H1 (cell line): ENCODE measurements around the gene ODC1. TPM values are rescaled to one million over a fixed set of nuclear protein-coding genes. Genes with fewer than 3 reads are reported as not detected.

Experiments used
- BCL11A ChIP-seq, 2 experiments: IDR thresholded peaks; one replicate each; pipeline ENCODE4 v1.6.1; 2011; ENCODE audit warnings: low read depth in 2 of 2, low read length in 2 of 2, mild to moderate bottlenecking in 2 of 2
- CREB1 ChIP-seq: IDR thresholded peaks from 2 replicates; pipeline ENCODE4 v1.6.1; 2012; ENCODE audit warnings: inconsistent platforms
- JUN ChIP-seq: IDR thresholded peaks from 2 replicates; pipeline ENCODE4 v1.6.1; 2011; ENCODE audit warnings: low read depth, mild to moderate bottlenecking, improper control_type of control experiment, low read length
- KDM5A ChIP-seq: fragments of 200-600 bp; IDR thresholded peaks from 2 replicates; pipeline ENCODE4 v1.7.1; 2012; ENCODE audit warnings: mild to moderate bottlenecking, low read length, inconsistent platforms, mixed read lengths
- RFX5 ChIP-seq: IDR thresholded peaks from 2 replicates; pipeline ENCODE4 v1.6.1; 2011; ENCODE audit warnings: low read depth, low read length, improper control_type of control experiment, borderline replicate concordance
- SP2 ChIP-seq: IDR thresholded peaks from 2 replicates; pipeline ENCODE4 v1.6.1; 2012; ENCODE audit warnings: mild to moderate bottlenecking, low read length, inconsistent platforms
- polyA plus RNA-seq, 7 experiments: library from polyadenylated mRNA; depleted of rRNA in 3 of 7; stranded (reverse) in 5 of 7; unstranded in 2 of 7; fragments of >200 nt in 5 of 7; fragments of 200-250 nt in 2 of 7; gene quantifications; 1 replicate in 5 of 7; 2 replicates in 1 of 7; 4 replicates in 1 of 7; pipeline versions ENCODE4 v1.2.1 to v1.2.3, GENCODE V29; 2011 to 2013; ENCODE audit warnings: missing spikeins in 2 of 7, mixed read lengths in 2 of 7
- total RNA-seq: library from RNA; stranded (reverse); fragmentation: NEBNext Ultra II Directional; extraction: Animal tissue kit (Norgen Biotek cat#: 25700); gene quantifications from 2 replicates; pipeline ENCODE4 v1.2.1, GENCODE V29; 2021
- TF ChIP-seq, protein P1 (sequence below): IDR thresholded peaks from 2 replicates; pipeline ENCODE4 v1.6.1; 2011; ENCODE audit warnings: low read depth, mild to moderate bottlenecking, low read length; ENCODE audit not compliant: insufficient read depth
- TF ChIP-seq, protein P2 (sequence below): fragments of 300-600 bp; sonication (generic); IDR thresholded peaks from 2 replicates; pipeline ENCODE4 v1.7.1; 2012; ENCODE audit warnings: low read length, moderate library complexity, mild to moderate bottlenecking, inconsistent platforms; ENCODE audit not compliant: insufficient replicate concordance

The ODC1 gene
- total and polyA plus RNA-seq, 2 of the 8 experiments (the other 6 are each of a cell fraction or from before 2014, with no cell fraction given): 57.2 to 76.7 TPM

DNA sequence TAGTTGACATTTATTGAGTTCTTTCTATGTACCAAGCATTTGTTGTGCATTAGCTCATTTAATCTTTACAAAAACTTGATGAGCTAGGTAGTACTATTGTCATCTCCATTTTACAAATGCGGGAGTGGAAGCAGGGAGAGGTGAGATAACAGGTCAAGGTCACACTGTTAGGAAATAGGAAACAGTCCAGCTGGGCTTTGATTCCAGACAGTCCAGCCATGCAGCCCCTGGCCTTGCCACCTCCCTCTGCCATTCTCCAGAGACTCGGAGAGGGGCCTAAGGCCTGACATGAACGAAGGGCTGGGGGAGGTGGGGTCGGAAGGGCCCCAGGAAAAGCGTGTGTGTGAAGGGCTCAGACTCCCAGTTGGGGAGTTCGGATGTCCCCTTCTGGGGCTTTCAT is 55.6 kb downstream of the ODC1 start (continued):
- TF ChIP-seq RFX5: no peak
- no peak for TF ChIP-seq JUN
- TF ChIP-seq, protein P1, sequence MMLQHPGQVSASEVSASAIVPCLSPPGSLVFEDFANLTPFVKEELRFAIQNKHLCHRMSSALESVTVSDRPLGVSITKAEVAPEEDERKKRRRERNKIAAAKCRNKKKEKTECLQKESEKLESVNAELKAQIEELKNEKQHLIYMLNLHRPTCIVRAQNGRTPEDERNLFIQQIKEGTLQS: no peak
- TF ChIP-seq KDM5A: no peak
- TF ChIP-seq, protein P2, sequence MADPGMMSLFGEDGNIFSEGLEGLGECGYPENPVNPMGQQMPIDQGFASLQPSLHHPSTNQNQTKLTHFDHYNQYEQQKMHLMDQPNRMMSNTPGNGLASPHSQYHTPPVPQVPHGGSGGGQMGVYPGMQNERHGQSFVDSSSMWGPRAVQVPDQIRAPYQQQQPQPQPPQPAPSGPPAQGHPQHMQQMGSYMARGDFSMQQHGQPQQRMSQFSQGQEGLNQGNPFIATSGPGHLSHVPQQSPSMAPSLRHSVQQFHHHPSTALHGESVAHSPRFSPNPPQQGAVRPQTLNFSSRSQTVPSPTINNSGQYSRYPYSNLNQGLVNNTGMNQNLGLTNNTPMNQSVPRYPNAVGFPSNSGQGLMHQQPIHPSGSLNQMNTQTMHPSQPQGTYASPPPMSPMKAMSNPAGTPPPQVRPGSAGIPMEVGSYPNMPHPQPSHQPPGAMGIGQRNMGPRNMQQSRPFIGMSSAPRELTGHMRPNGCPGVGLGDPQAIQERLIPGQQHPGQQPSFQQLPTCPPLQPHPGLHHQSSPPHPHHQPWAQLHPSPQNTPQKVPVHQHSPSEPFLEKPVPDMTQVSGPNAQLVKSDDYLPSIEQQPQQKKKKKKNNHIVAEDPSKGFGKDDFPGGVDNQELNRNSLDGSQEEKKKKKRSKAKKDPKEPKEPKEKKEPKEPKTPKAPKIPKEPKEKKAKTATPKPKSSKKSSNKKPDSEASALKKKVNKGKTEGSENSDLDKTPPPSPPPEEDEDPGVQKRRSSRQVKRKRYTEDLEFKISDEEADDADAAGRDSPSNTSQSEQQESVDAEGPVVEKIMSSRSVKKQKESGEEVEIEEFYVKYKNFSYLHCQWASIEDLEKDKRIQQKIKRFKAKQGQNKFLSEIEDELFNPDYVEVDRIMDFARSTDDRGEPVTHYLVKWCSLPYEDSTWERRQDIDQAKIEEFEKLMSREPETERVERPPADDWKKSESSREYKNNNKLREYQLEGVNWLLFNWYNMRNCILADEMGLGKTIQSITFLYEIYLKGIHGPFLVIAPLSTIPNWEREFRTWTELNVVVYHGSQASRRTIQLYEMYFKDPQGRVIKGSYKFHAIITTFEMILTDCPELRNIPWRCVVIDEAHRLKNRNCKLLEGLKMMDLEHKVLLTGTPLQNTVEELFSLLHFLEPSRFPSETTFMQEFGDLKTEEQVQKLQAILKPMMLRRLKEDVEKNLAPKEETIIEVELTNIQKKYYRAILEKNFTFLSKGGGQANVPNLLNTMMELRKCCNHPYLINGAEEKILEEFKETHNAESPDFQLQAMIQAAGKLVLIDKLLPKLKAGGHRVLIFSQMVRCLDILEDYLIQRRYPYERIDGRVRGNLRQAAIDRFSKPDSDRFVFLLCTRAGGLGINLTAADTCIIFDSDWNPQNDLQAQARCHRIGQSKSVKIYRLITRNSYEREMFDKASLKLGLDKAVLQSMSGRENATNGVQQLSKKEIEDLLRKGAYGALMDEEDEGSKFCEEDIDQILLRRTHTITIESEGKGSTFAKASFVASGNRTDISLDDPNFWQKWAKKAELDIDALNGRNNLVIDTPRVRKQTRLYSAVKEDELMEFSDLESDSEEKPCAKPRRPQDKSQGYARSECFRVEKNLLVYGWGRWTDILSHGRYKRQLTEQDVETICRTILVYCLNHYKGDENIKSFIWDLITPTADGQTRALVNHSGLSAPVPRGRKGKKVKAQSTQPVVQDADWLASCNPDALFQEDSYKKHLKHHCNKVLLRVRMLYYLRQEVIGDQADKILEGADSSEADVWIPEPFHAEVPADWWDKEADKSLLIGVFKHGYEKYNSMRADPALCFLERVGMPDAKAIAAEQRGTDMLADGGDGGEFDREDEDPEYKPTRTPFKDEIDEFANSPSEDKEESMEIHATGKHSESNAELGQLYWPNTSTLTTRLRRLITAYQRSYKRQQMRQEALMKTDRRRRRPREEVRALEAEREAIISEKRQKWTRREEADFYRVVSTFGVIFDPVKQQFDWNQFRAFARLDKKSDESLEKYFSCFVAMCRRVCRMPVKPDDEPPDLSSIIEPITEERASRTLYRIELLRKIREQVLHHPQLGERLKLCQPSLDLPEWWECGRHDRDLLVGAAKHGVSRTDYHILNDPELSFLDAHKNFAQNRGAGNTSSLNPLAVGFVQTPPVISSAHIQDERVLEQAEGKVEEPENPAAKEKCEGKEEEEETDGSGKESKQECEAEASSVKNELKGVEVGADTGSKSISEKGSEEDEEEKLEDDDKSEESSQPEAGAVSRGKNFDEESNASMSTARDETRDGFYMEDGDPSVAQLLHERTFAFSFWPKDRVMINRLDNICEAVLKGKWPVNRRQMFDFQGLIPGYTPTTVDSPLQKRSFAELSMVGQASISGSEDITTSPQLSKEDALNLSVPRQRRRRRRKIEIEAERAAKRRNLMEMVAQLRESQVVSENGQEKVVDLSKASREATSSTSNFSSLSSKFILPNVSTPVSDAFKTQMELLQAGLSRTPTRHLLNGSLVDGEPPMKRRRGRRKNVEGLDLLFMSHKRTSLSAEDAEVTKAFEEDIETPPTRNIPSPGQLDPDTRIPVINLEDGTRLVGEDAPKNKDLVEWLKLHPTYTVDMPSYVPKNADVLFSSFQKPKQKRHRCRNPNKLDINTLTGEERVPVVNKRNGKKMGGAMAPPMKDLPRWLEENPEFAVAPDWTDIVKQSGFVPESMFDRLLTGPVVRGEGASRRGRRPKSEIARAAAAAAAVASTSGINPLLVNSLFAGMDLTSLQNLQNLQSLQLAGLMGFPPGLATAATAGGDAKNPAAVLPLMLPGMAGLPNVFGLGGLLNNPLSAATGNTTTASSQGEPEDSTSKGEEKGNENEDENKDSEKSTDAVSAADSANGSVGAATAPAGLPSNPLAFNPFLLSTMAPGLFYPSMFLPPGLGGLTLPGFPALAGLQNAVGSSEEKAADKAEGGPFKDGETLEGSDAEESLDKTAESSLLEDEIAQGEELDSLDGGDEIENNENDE: no peak
- no peak for TF ChIP-seq BCL11A (IDR thresholded peaks at IDR 0.05; ENCODE audit: low read depth in 2 of 2, low read length in 2 of 2)
- no peak for TF ChIP-seq SP2
- no peak for TF ChIP-seq CREB1
- TF ChIP-seq, all 59 proteins: peak for 0
